GM23338 (cell line): ENCODE data around the gene NFKBIA. TPM values are rescaled to one million over a fixed set of nuclear protein-coding genes. Genes with fewer than 3 reads are reported as not detected.

Source experiments
- ATAC-seq: fragments of 200-7000 bp; cut with Tn5 transposase; 3 replicates; pipeline ENCODE4 v1.9.1; 2020
- DNase-seq: peaks from one replicate; pipeline ENCODE4 v3.0.0-alpha.2; 2015; ENCODE audit warnings: low spot score
- H2AFZ ChIP-seq: fragments of 200-600 bp; sonication (generic); 2 replicates; pipeline ENCODE4 v1.8.0; 2016; ENCODE audit warnings: antibody characterized with exemption, mild to moderate bottlenecking, moderate library complexity
- H3F3A ChIP-seq: fragments of 200-600 bp; sonication (generic); replicated peaks from 2 replicates; pipeline ENCODE4 v1.8.0; 2017; ENCODE audit warnings: antibody characterized with exemption, mixed run types, low read depth
- H3K27ac ChIP-seq: fragments of 200-600 bp; sonication (generic); 2 replicates; pipeline ENCODE4 v1.6.1; 2016; ENCODE audit warnings: low read depth
- H3K27me3 ChIP-seq: fragments of 200-600 bp; sonication (generic); 2 replicates; pipeline ENCODE4 v1.8.0; 2016; ENCODE audit warnings: mild to moderate bottlenecking, mixed run types, moderate library complexity; ENCODE audit not compliant: insufficient read depth
- H3K36me3 ChIP-seq: fragments of 200-600 bp; sonication (generic); 2 replicates; pipeline ENCODE4 v1.8.0; 2016; ENCODE audit warnings: mild to moderate bottlenecking; ENCODE audit not compliant: insufficient read depth
- H3K4me1 ChIP-seq: fragments of 200-600 bp; sonication (generic); 2 replicates; pipeline ENCODE4 v1.8.0; 2016; ENCODE audit warnings: mild to moderate bottlenecking, moderate library complexity; ENCODE audit not compliant: insufficient read depth
- H3K4me2 ChIP-seq: fragments of 200-600 bp; sonication (generic); 2 replicates; pipeline ENCODE4 v1.7.1; 2017; ENCODE audit warnings: mixed run types
- H3K4me3 ChIP-seq: fragments of 200-600 bp; sonication (generic); 2 replicates; pipeline ENCODE4 v1.6.1; 2016; ENCODE audit warnings: mixed run types
- H3K79me2 ChIP-seq: fragments of 200-600 bp; sonication (generic); replicated peaks from 2 replicates; pipeline ENCODE4 v1.8.0; 2017; ENCODE audit warnings: mild to moderate bottlenecking; ENCODE audit not compliant: insufficient read depth
- H3K9me2 ChIP-seq: fragments of 200-600 bp; sonication (generic); 2 replicates; pipeline ENCODE4 v1.8.0; 2017; ENCODE audit not compliant: insufficient read depth
- H4K20me1 ChIP-seq: fragments of 200-600 bp; sonication (generic); replicated peaks from 2 replicates; pipeline ENCODE4 v1.8.0; 2017; ENCODE audit warnings: mild to moderate bottlenecking; ENCODE audit not compliant: insufficient read depth
- H3K27ac Mint-ChIP-seq: 2 replicates; pipeline ENCODE4 v1.8.0; 2020; ENCODE audit warnings: inconsistent platforms, mild to moderate bottlenecking, moderate library complexity, mixed read lengths
- H3K27me3 Mint-ChIP-seq: 3 replicates; pipeline ENCODE4 v1.8.0; 2022; ENCODE audit warnings: low read depth, mild to moderate bottlenecking, moderate library complexity, mixed read lengths, inconsistent platforms; ENCODE audit not compliant: insufficient read depth, poor library complexity
- H3K36me3 Mint-ChIP-seq: 3 replicates; pipeline ENCODE4 v1.8.0; 2021; ENCODE audit warnings: low read depth, mild to moderate bottlenecking, inconsistent platforms, moderate library complexity, mixed read lengths
- H3K4me1 Mint-ChIP-seq: 3 replicates; pipeline ENCODE4 v1.8.0; 2020; ENCODE audit warnings: mild to moderate bottlenecking, inconsistent platforms, mixed read lengths
- H3K4me3 Mint-ChIP-seq: 3 replicates; pipeline ENCODE4 v1.8.0; 2021; ENCODE audit warnings: moderate library complexity, mild to moderate bottlenecking, inconsistent platforms, mixed read lengths
- H3K9me3 Mint-ChIP-seq: 3 replicates; pipeline ENCODE4 v1.8.0; 2020; ENCODE audit warnings: moderate library complexity, mild to moderate bottlenecking, inconsistent platforms, mixed read lengths
- CREB1 ChIP-seq: fragments of 250-450 bp; sonication (Bioruptor Pico); IDR thresholded peaks from 2 replicates; pipeline ENCODE4 v1.5.0; 2020; ENCODE audit warnings: low read depth, mild to moderate bottlenecking, moderate library complexity
- ETS1 ChIP-seq: IDR thresholded peaks from 2 replicates; pipeline ENCODE4 v1.6.1; 2016; ENCODE audit warnings: antibody characterized with exemption
- EZH2 ChIP-seq: fragments of 200-600 bp; sonication (generic); IDR thresholded peaks from one replicate; pipeline ENCODE4 v1.8.0; 2017; ENCODE audit warnings: antibody characterized with exemption, mild to moderate bottlenecking, low read depth; ENCODE audit not compliant: unreplicated experiment
- EZH2phosphoT487 ChIP-seq: fragments of 200-600 bp; sonication (generic); IDR thresholded peaks from one replicate; pipeline ENCODE4 v1.8.1; 2018; ENCODE audit warnings: antibody characterized with exemption; ENCODE audit not compliant: unreplicated experiment
- JUNB ChIP-seq: IDR thresholded peaks from one replicate; pipeline ENCODE4 v1.6.1; 2016; ENCODE audit warnings: antibody characterized with exemption; ENCODE audit not compliant: unreplicated experiment
- NANOG ChIP-seq: IDR thresholded peaks from 2 replicates; pipeline ENCODE4 v1.6.1; 2016; ENCODE audit warnings: antibody characterized with exemption, borderline replicate concordance
- POLR2AphosphoS5 ChIP-seq: IDR thresholded peaks from 2 replicates; pipeline ENCODE4 v1.6.1; 2016; ENCODE audit warnings: antibody characterized with exemption, low read depth
- STAT1 ChIP-seq: IDR thresholded peaks from one replicate; pipeline ENCODE4 v1.6.1; 2016; ENCODE audit warnings: antibody characterized with exemption; ENCODE audit not compliant: unreplicated experiment
- ZNF114 ChIP-seq: fragments of 250-450 bp; sonication (Bioruptor Pico); IDR thresholded peaks from 2 replicates; pipeline ENCODE4 v1.5.0; 2020; ENCODE audit warnings: mild to moderate bottlenecking, moderate library complexity
- ZNF331 ChIP-seq: fragments of 250-450 bp; sonication (Bioruptor Pico); IDR thresholded peaks from 2 replicates; pipeline ENCODE4 v1.5.0; 2020; ENCODE audit warnings: low read depth, mild to moderate bottlenecking, moderate library complexity
- ZNF462 ChIP-seq: fragments of 250-450 bp; sonication (Bioruptor Pico); IDR thresholded peaks from 2 replicates; pipeline ENCODE4 v1.5.0; 2020; ENCODE audit warnings: mild to moderate bottlenecking, moderate library complexity
- polyA plus RNA-seq: library from polyadenylated mRNA; unstranded; fragments of >200 nt; fragmentation: Nextera tagmentation; extraction: Ambion mirVana; gene quantifications from 2 replicates; pipeline ENCODE4 v1.2.1, GENCODE V29; 2016
- total RNA-seq: library from RNA; depleted of rRNA; stranded (reverse); fragments of >200 nt; shearing (Covaris generic); gene quantifications from 2 replicates; pipeline ENCODE4 v1.2.3, GENCODE V29; 2014
- TF ChIP-seq, protein P1 (sequence below), 2 experiments: fragments of 200-600 bp in 1 of 2; sonication (generic) in 1 of 2; conservative IDR thresholded peaks; 2 replicates each; pipeline versions ENCODE4 v1.5.1 to v1.6.1; 2016 to 2017; ENCODE audit warnings: antibody characterized with exemption in 2 of 2, low read depth in 2 of 2, mild to moderate bottlenecking in 2 of 2, moderate library complexity in 1 of 2
- TF ChIP-seq, protein P2 (sequence below): IDR thresholded peaks from one replicate; pipeline ENCODE4 v1.6.1; 2018; ENCODE audit warnings: antibody characterized with exemption; ENCODE audit not compliant: unreplicated experiment

NFKBIA gene
- total and polyA plus RNA-seq, 2 experiments from 2014 or later = 33.4 to 41.3 TPM

GRCh38 chr14:35387219-35387618 lies 17.3 kb downstream of the NFKBIA start:
- H3K4me3 Mint-ChIP-seq = no peak overlapping the region
- peak overlapping the region; percentile 69; the same call in 1 of the 2 replicates for H2AFZ ChIP-seq
- H3K36me3 Mint-ChIP-seq = no peaks in the 10 kb centered on the region
- TF ChIP-seq CREB1 (CRISPR knock-in tag) = no peak
- no peak for TF ChIP-seq ZNF462 (CRISPR knock-in tag)
- TF ChIP-seq NANOG = no peak
- no peak for TF ChIP-seq ZNF331
- TF ChIP-seq, protein P1, sequence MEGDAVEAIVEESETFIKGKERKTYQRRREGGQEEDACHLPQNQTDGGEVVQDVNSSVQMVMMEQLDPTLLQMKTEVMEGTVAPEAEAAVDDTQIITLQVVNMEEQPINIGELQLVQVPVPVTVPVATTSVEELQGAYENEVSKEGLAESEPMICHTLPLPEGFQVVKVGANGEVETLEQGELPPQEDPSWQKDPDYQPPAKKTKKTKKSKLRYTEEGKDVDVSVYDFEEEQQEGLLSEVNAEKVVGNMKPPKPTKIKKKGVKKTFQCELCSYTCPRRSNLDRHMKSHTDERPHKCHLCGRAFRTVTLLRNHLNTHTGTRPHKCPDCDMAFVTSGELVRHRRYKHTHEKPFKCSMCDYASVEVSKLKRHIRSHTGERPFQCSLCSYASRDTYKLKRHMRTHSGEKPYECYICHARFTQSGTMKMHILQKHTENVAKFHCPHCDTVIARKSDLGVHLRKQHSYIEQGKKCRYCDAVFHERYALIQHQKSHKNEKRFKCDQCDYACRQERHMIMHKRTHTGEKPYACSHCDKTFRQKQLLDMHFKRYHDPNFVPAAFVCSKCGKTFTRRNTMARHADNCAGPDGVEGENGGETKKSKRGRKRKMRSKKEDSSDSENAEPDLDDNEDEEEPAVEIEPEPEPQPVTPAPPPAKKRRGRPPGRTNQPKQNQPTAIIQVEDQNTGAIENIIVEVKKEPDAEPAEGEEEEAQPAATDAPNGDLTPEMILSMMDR (conservative IDR thresholded peaks at IDR 0.05; ENCODE audit: low read depth in 2 of 2) = no peak
- TF ChIP-seq STAT1 = no peak
- TF ChIP-seq POLR2AphosphoS5 = no peak
- TF ChIP-seq EZH2 = no peak
- TF ChIP-seq, protein P2, sequence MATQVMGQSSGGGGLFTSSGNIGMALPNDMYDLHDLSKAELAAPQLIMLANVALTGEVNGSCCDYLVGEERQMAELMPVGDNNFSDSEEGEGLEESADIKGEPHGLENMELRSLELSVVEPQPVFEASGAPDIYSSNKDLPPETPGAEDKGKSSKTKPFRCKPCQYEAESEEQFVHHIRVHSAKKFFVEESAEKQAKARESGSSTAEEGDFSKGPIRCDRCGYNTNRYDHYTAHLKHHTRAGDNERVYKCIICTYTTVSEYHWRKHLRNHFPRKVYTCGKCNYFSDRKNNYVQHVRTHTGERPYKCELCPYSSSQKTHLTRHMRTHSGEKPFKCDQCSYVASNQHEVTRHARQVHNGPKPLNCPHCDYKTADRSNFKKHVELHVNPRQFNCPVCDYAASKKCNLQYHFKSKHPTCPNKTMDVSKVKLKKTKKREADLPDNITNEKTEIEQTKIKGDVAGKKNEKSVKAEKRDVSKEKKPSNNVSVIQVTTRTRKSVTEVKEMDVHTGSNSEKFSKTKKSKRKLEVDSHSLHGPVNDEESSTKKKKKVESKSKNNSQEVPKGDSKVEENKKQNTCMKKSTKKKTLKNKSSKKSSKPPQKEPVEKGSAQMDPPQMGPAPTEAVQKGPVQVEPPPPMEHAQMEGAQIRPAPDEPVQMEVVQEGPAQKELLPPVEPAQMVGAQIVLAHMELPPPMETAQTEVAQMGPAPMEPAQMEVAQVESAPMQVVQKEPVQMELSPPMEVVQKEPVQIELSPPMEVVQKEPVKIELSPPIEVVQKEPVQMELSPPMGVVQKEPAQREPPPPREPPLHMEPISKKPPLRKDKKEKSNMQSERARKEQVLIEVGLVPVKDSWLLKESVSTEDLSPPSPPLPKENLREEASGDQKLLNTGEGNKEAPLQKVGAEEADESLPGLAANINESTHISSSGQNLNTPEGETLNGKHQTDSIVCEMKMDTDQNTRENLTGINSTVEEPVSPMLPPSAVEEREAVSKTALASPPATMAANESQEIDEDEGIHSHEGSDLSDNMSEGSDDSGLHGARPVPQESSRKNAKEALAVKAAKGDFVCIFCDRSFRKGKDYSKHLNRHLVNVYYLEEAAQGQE = no peak
- no peak for TF ChIP-seq ZNF114 (CRISPR knock-in tag)
- no peak for TF ChIP-seq EZH2phosphoT487
- no peak for TF ChIP-seq ETS1
- TF ChIP-seq JUNB = no peak
- H3K27me3 Mint-ChIP-seq = peaks cover 13% of the 10 kb centered on the region
- H3K27me3 ChIP-seq = no peaks in the 10 kb centered on the region
- H3K27ac Mint-ChIP-seq = no peak overlapping the region
- peaks cover 9% of the 10 kb centered on the region for H3K4me1 Mint-ChIP-seq
- no peaks in the 10 kb centered on the region for H3K36me3 ChIP-seq
- H3K9me3 Mint-ChIP-seq = no peaks in the 10 kb centered on the region
- no peak for DNase-seq
- H3K9me2 ChIP-seq = no peaks in the 10 kb centered on the region
- H3F3A ChIP-seq = no peaks in the 10 kb centered on the region
- no peak for ATAC-seq
- H3K4me2 ChIP-seq = no peak overlapping the region
- no peak overlapping the region for H3K4me3 ChIP-seq
- no peak overlapping the region for H3K27ac ChIP-seq
- H3K79me2 ChIP-seq = no peaks in the 10 kb centered on the region
- H4K20me1 ChIP-seq = no peaks in the 10 kb centered on the region
- no peaks in the 10 kb centered on the region; the same call in 1 of the 2 replicates for H3K4me1 ChIP-seq
